Measurements from ENCODE around the gene FUT2. TPM values are rescaled to one million over a fixed set of nuclear protein-coding genes. Genes with fewer than 3 reads are reported as not detected.

The FUT2 gene
- total RNA-seq, 1 experiment from 2014 or later: 12.5 TPM

- no peak for TF ChIP-seq ZFX (IDR thresholded peaks at IDR 0.05)
- no peak for TF ChIP-seq ELF1 (IDR thresholded peaks at IDR 0.05; ENCODE audit: borderline replicate concordance, low read depth)
- TF ChIP-seq, protein P1, sequence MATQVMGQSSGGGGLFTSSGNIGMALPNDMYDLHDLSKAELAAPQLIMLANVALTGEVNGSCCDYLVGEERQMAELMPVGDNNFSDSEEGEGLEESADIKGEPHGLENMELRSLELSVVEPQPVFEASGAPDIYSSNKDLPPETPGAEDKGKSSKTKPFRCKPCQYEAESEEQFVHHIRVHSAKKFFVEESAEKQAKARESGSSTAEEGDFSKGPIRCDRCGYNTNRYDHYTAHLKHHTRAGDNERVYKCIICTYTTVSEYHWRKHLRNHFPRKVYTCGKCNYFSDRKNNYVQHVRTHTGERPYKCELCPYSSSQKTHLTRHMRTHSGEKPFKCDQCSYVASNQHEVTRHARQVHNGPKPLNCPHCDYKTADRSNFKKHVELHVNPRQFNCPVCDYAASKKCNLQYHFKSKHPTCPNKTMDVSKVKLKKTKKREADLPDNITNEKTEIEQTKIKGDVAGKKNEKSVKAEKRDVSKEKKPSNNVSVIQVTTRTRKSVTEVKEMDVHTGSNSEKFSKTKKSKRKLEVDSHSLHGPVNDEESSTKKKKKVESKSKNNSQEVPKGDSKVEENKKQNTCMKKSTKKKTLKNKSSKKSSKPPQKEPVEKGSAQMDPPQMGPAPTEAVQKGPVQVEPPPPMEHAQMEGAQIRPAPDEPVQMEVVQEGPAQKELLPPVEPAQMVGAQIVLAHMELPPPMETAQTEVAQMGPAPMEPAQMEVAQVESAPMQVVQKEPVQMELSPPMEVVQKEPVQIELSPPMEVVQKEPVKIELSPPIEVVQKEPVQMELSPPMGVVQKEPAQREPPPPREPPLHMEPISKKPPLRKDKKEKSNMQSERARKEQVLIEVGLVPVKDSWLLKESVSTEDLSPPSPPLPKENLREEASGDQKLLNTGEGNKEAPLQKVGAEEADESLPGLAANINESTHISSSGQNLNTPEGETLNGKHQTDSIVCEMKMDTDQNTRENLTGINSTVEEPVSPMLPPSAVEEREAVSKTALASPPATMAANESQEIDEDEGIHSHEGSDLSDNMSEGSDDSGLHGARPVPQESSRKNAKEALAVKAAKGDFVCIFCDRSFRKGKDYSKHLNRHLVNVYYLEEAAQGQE (IDR thresholded peaks at IDR 0.05; ENCODE audit: low read depth): no peak
- TF ChIP-seq POLR2A (IDR thresholded peaks at IDR 0.05; ENCODE audit: borderline replicate concordance, extremely low read depth, insufficient read depth, insufficient read length): no peak
- TF ChIP-seq SP1 (IDR thresholded peaks at IDR 0.05; ENCODE audit: low read depth): peak; percentile 38
- TF ChIP-seq, protein P2, sequence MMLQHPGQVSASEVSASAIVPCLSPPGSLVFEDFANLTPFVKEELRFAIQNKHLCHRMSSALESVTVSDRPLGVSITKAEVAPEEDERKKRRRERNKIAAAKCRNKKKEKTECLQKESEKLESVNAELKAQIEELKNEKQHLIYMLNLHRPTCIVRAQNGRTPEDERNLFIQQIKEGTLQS (IDR thresholded peaks at IDR 0.05): no peak
- TF ChIP-seq SIN3A (IDR thresholded peaks at IDR 0.05; ENCODE audit: low read depth): peak; percentile 85
Observed at GRCh38 chr19:48685583-48685982, 10.2 kb upstream of the FUT2 start (continued).

GRCh38 chr19:48686088-48686487 lies 9.7 kb upstream of the FUT2 start:
- Histone ChIP-seq H3K9me2 (ENCODE audit: insufficient read depth) (no peaks in the 10 kb centered on the region), H2AFZ (ENCODE audit: low read depth, low read length, poor library complexity, severe bottlenecking) (no peak overlapping the region), H4K20me1 (ENCODE audit: insufficient read depth) (no peaks in the 10 kb centered on the region), H3K79me2 (ENCODE audit: insufficient read depth, low read length) (no peaks in the 10 kb centered on the region), H3K4me3 (replicated peaks in 1 of 2; ENCODE audit: low read depth in 1 of 2, low read length in 2 of 2) (no peak overlapping the region), H3K4me2 (ENCODE audit: low read length) (peak overlapping the region; percentile 65), H3K9ac (ENCODE audit: low read length) (no peak overlapping the region), H3K27ac (ENCODE audit: low read depth, low read length) (no peak overlapping the region), H3K4me1 (ENCODE audit: control insufficient read depth in 1 of 2, insufficient read depth in 2 of 2, low read length in 2 of 2) (peaks cover 21 to 24% of the 10 kb centered on the region in 2 experiments), H3K36me3 (ENCODE audit: control insufficient read depth in 1 of 2, insufficient read depth in 2 of 2, low read length in 2 of 2) (no peaks in the 10 kb centered on the region), H3K27me3 (ENCODE audit: insufficient read depth, low read length) (no peaks in the 10 kb centered on the region), H3K9me3 (ENCODE audit: control insufficient read depth in 1 of 2, insufficient read depth in 1 of 2, low read depth in 1 of 2, low read length in 2 of 2) (no peaks in the 10 kb centered on the region)
- ChIA-PET CTCF (interaction anchor here (1.0 kb wide), 1 partner anchor 40 kb away, joined by 3 read pairs; the partner anchor contains the start of gene CA11), RAD21 (ENCODE audit: low non-redundant PET in 1 of 2, low total read pairs in 2 of 2, uncharacterized antibody in 2 of 2, unreplicated experiment in 2 of 2) (interaction anchor here in 1 of 2 experiments (0.7 kb wide), 1 partner anchor 110 kb away, joined by 3 read pairs; no protein-coding TSS in a partner anchor), POLR2A (no interaction called here)
- ATAC-seq: 0 out of 2 replicates have a peak, but pooled peaks have one; percentile 16
- intact Hi-C loops (cut with micrococcal nuclease): no loop called here
- no peak for DNase-seq (ENCODE audit: low read depth, low spot score)
- no TSS peak for BruUV-seq (replicated peaks)
- TF ChIP-seq ZFX (IDR thresholded peaks at IDR 0.05) (no peak), EZH2 (IDR thresholded peaks at IDR 0.05) (no peak), MAX (IDR thresholded peaks at IDR 0.05) (no peak), CEBPB (IDR thresholded peaks at IDR 0.05; ENCODE audit: low read depth) (no peak), POLR2AphosphoS5 (IDR thresholded peaks at IDR 0.05; ENCODE audit: low read depth, low read length) (no peak), JUND (IDR thresholded peaks at IDR 0.05) (no peak), ELF1 (IDR thresholded peaks at IDR 0.05; ENCODE audit: borderline replicate concordance, low read depth) (no peak), ZNF274 (IDR thresholded peaks at IDR 0.05; ENCODE audit: low read depth, low read length) (no peak), FOSL1 (IDR thresholded peaks at IDR 0.05; ENCODE audit: low read depth) (no peak), EZH2phosphoT487 (IDR thresholded peaks at IDR 0.05; ENCODE audit: borderline replicate concordance) (no peak), SRF (IDR thresholded peaks at IDR 0.05; ENCODE audit: low read depth) (no peak)
- TF ChIP-seq, protein P3, sequence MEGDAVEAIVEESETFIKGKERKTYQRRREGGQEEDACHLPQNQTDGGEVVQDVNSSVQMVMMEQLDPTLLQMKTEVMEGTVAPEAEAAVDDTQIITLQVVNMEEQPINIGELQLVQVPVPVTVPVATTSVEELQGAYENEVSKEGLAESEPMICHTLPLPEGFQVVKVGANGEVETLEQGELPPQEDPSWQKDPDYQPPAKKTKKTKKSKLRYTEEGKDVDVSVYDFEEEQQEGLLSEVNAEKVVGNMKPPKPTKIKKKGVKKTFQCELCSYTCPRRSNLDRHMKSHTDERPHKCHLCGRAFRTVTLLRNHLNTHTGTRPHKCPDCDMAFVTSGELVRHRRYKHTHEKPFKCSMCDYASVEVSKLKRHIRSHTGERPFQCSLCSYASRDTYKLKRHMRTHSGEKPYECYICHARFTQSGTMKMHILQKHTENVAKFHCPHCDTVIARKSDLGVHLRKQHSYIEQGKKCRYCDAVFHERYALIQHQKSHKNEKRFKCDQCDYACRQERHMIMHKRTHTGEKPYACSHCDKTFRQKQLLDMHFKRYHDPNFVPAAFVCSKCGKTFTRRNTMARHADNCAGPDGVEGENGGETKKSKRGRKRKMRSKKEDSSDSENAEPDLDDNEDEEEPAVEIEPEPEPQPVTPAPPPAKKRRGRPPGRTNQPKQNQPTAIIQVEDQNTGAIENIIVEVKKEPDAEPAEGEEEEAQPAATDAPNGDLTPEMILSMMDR (IDR thresholded peaks at IDR 0.05 in 2 of 3, conservative IDR thresholded peaks at IDR 0.05 in 1 of 3; ENCODE audit: borderline replicate concordance in 1 of 3, insufficient read depth in 1 of 3, low read depth in 2 of 3, low read length in 2 of 3): no peak
- TF ChIP-seq, protein P1 (IDR thresholded peaks at IDR 0.05; ENCODE audit: low read depth): no peak

Data from HCT116 (cell line).